Common myeloid progenitor, CD34-positive (primary cell): ENCODE data around the gene SCPEP1.

ENCODE experiments used
- CTCF ChIA-PET: fragments of 350-600 bp; sonication (Branson Sonifier 250); formaldehyde crosslinking; loops from one replicate; lab custom pipeline; 2021; ENCODE audit warnings: antibody characterized with exemption; lab: Charles Lee
- POLR2A ChIA-PET: fragments of 350-600 bp; sonication (Branson Sonifier 250); formaldehyde crosslinking; loops from one replicate; lab custom pipeline; 2021; ENCODE audit warnings: antibody characterized with exemption; lab: Charles Lee
- DNase-seq, 3 donors: peaks; one replicate each; pipeline versions ENCODE4 v3.0.0 to v3.0.0-alpha.2; 2013
- H3K27ac ChIP-seq, 2 experiments: 1 replicate in 1 of 2; 2 replicates in 1 of 2; pipeline ENCODE4 v1.7.0; 2013; ENCODE audit warnings: inconsistent platforms in 2 of 2, low read length in 2 of 2, mild to moderate bottlenecking in 2 of 2, low read depth in 1 of 2, moderate library complexity in 1 of 2; ENCODE audit not compliant: severe bottlenecking in 2 of 2, insufficient read depth in 1 of 2, poor library complexity in 1 of 2
- H3K27me3 ChIP-seq, 5 experiments: replicated peaks in 2 of 5; 1 replicate in 3 of 5; 2 replicates in 2 of 5; pipeline versions ENCODE4 v1.6.1 to v1.7.0; 2013; ENCODE audit warnings: low read length in 4 of 5, mild to moderate bottlenecking in 2 of 5, moderate library complexity in 2 of 5, inconsistent platforms in 1 of 5; ENCODE audit not compliant: insufficient read depth in 5 of 5, control insufficient read depth in 4 of 5
- H3K36me3 ChIP-seq, 4 experiments: 1 replicate in 2 of 4; 2 replicates in 2 of 4; pipeline versions ENCODE4 v1.6.1 to v1.7.0; 2013; ENCODE audit warnings: low read length in 3 of 4, control low read depth in 1 of 4, mild to moderate bottlenecking in 1 of 4; ENCODE audit not compliant: control insufficient read depth in 4 of 4, insufficient read depth in 4 of 4
- H3K4me1 ChIP-seq, 4 experiments: 1 replicate in 3 of 4; 2 replicates in 1 of 4; pipeline versions ENCODE4 v1.6.1 to v1.7.1; 2013; ENCODE audit warnings: low read length in 3 of 4, mild to moderate bottlenecking in 3 of 4, control low read depth in 1 of 4, inconsistent platforms in 1 of 4, moderate library complexity in 1 of 4; ENCODE audit not compliant: control insufficient read depth in 4 of 4, insufficient read depth in 4 of 4; ENCODE audit errors: control extremely low read depth in 1 of 4
- H3K4me3 ChIP-seq, 7 experiments: 1 replicate in 4 of 7; 2 replicates in 3 of 7; pipeline versions ENCODE4 v1.5.1 to v1.7.0; 2013; ENCODE audit warnings: mild to moderate bottlenecking in 7 of 7, low read length in 6 of 7, moderate library complexity in 6 of 7, inconsistent platforms in 2 of 7, low read depth in 2 of 7, control low read depth in 1 of 7; ENCODE audit not compliant: insufficient read depth in 4 of 7, control insufficient read depth in 1 of 7; ENCODE audit errors: extremely low read depth in 1 of 7
- H3K9me3 ChIP-seq, 5 experiments: 1 replicate in 4 of 5; 2 replicates in 1 of 5; pipeline versions ENCODE4 v1.6.1 to v1.7.1; 2013; ENCODE audit warnings: low read length in 4 of 5, mild to moderate bottlenecking in 2 of 5, inconsistent platforms in 1 of 5, low read depth in 1 of 5, moderate library complexity in 1 of 5; ENCODE audit not compliant: control insufficient read depth in 4 of 5, insufficient read depth in 2 of 5; ENCODE audit errors: control extremely low read depth in 1 of 5
- WGBS: methylation state at CpG from one replicate; pipeline ENCODE4 v1.1.5; 2013; ENCODE audit not compliant: insufficient coverage; 5-methylcytosine and 5-hydroxymethylcytosine counted together

Gene SCPEP1

GRCh38 chr17:56992364-56992763 is 14.4 kb downstream of the SCPEP1 start:
- H3K9me3 ChIP-seq = no peaks in the 10 kb centered on the region
- H3K27me3 ChIP-seq = no peaks in the 10 kb centered on the region
- ChIA-PET CTCF (no interaction called here), POLR2A (no interaction called here)
- peaks cover 0 to 2% (median 0%) of the 10 kb centered on the region in 4 experiments for H3K4me1 ChIP-seq
- H3K36me3 ChIP-seq = peaks cover 0 to 20% (median 2%) of the 10 kb centered on the region in 4 experiments
- no peak overlapping the region for H3K4me3 ChIP-seq
- DNase-seq = no peak
- WGBS = 83% methylated on average over 1 of the region's 1 CpG
- H3K27ac ChIP-seq = no peak overlapping the region

- Histone ChIP-seq H3K9me3 (no peaks in the 10 kb centered on the region), H3K27ac (no peak overlapping the region), H3K4me1 (no peaks in the 10 kb centered on the region), H3K27me3 (no peaks in the 10 kb centered on the region), H3K36me3 (peaks cover 0 to 22% (median 2%) of the 10 kb centered on the region in 4 experiments), H3K4me3 (no peak overlapping the region)
- WGBS = 100% methylated on average over 3 of the region's 4 CpGs
- ChIA-PET CTCF (no interaction called here), POLR2A (no interaction called here)
- no peak for DNase-seq
These were observed 16.3 kb downstream of the SCPEP1 start for GRCh38 chr17:56994009-56994792.

GRCh38 chr17:56995766-56996165 is 17.8 kb downstream of the SCPEP1 start:
- Histone ChIP-seq H3K4me3 (no peak overlapping the region), H3K9me3 (no peaks in the 10 kb centered on the region), H3K36me3 (peaks cover 0 to 25% (median 2%) of the 10 kb centered on the region in 4 experiments), H3K27ac (no peak overlapping the region), H3K27me3 (no peaks in the 10 kb centered on the region), H3K4me1 (no peaks in the 10 kb centered on the region)
- 100% methylated on average over 1 of the region's 1 CpG for WGBS
- ChIA-PET CTCF (no interaction called here), POLR2A (interaction anchor here (0.7 kb wide), 1 partner anchor 773 kb away, joined by 3 read pairs; no protein-coding TSS in a partner anchor)
- DNase-seq = no peak

- POLR2A ChIA-PET = no interaction called here
- no peak overlapping the region for H3K4me3 ChIP-seq
- H3K4me1 ChIP-seq = no peaks in the 10 kb centered on the region
- 100% methylated on average over 1 of the region's 2 CpGs for WGBS
- CTCF ChIA-PET = no interaction called here
- H3K36me3 ChIP-seq = peaks cover 0 to 27% (median 0%) of the 10 kb centered on the region in 4 experiments
- no peaks in the 10 kb centered on the region for H3K9me3 ChIP-seq
- H3K27ac ChIP-seq = no peak overlapping the region
- DNase-seq = no peak
- no peaks in the 10 kb centered on the region for H3K27me3 ChIP-seq
These were observed 19.4 kb downstream of the SCPEP1 start for GRCh38 chr17:56997313-56997712.

- ChIA-PET POLR2A (no interaction called here), CTCF (no interaction called here)
- Histone ChIP-seq H3K36me3 (peaks cover 0 to 19% (median 0%) of the 10 kb centered on the region in 4 experiments), H3K27me3 (no peaks in the 10 kb centered on the region), H3K9me3 (no peaks in the 10 kb centered on the region), H3K27ac (no peak overlapping the region), H3K4me3 (no peak overlapping the region), H3K4me1 (peaks cover 8 to 28% (median 13%) of the 10 kb centered on the region in 4 experiments)
- 100% methylated on average over 3 of the region's 7 CpGs for WGBS
- DNase-seq = no peak
These were observed 23.6 kb downstream of the SCPEP1 start for GRCh38 chr17:57001541-57001940.

GRCh38 chr17:57002904-57003303 is 25.0 kb downstream of the SCPEP1 start:
- Histone ChIP-seq H3K27ac (no peak overlapping the region), H3K36me3 (peaks cover 0 to 14% (median 0%) of the 10 kb centered on the region in 4 experiments), H3K4me3 (no peak overlapping the region), H3K9me3 (no peaks in the 10 kb centered on the region), H3K27me3 (no peaks in the 10 kb centered on the region), H3K4me1 (peaks cover 8 to 28% (median 13%) of the 10 kb centered on the region in 4 experiments)
- WGBS = 98% methylated on average over 5 of the region's 5 CpGs
- CTCF ChIA-PET = interaction anchor here (0.7 to 1.1 kb wide), 2 partner anchors 8 to 605 kb away, joined by 3 read pairs; no protein-coding TSS in a partner anchor
- DNase-seq = no peak
- POLR2A ChIA-PET = no interaction called here

GRCh38 chr17:57004944-57005579 is 27.1 kb downstream of the SCPEP1 start:
- CTCF ChIA-PET = interaction anchor here (1.2 kb wide), 1 partner anchor 15 kb away, joined by 3 read pairs; no protein-coding TSS in a partner anchor

More at GRCh38 chr17:57004944-57005579, 27.1 kb downstream of the SCPEP1 start:
- H3K4me1 ChIP-seq = peaks cover 8 to 34% (median 13%) of the 10 kb centered on the region in 4 experiments
- peaks cover 0 to 10% (median 0%) of the 10 kb centered on the region in 4 experiments for H3K36me3 ChIP-seq
- peaks cover 0 to 7% (median 0%) of the 10 kb centered on the region in 5 experiments for H3K27me3 ChIP-seq
- WGBS = 35% methylated on average over 7 of the region's 8 CpGs
- DNase-seq = peak; percentile 11 to 83 (median 69)
- POLR2A ChIA-PET = no interaction called here
- H3K4me3 ChIP-seq = peak overlapping the region in 1 of 7 experiments; percentile 7
- no peak overlapping the region for H3K27ac ChIP-seq
- H3K9me3 ChIP-seq = no peaks in the 10 kb centered on the region
